GM10266 (cell line): ENCODE measurements around the gene NEUROD2.

Experiments used
- DNase-seq: peaks from one replicate; pipeline ENCODE4 v3.0.0; 2012; ENCODE audit errors: extremely low spot score
- CTCF ChIP-seq: IDR thresholded peaks from 2 replicates; pipeline ENCODE4 v1.5.1; 2012; ENCODE audit warnings: mild to moderate bottlenecking, low read depth; ENCODE audit not compliant: control insufficient read depth, insufficient read depth; ENCODE audit errors: missing control alignments

The NEUROD2 gene

GRCh38 chr17:39564211-39564848 is 43.4 kb downstream of the NEUROD2 start:
- TF ChIP-seq CTCF = no peak
- DNase-seq = no peak

- TF ChIP-seq CTCF = no peak
- DNase-seq = no peak
Measured at GRCh38 chr17:39563476-39563875, 44.2 kb downstream of the NEUROD2 start.

- DNase-seq = no peak
- TF ChIP-seq CTCF = no peak
Measured at GRCh38 chr17:39562976-39563375, 44.7 kb downstream of the NEUROD2 start.

- no peak for DNase-seq
- TF ChIP-seq CTCF = no peak
Measured at GRCh38 chr17:39562395-39562794, 45.3 kb downstream of the NEUROD2 start.

GRCh38 chr17:39556423-39556822 is 51.3 kb downstream of the NEUROD2 start:
- no peak for DNase-seq
- no peak for TF ChIP-seq CTCF

- DNase-seq = no peak
- TF ChIP-seq CTCF = no peak
Measured at GRCh38 chr17:39555368-39555767, 52.4 kb downstream of the NEUROD2 start.
